DMS114 treated with DMSO at 0.1 percent for 48 hours (cell line): ENCODE measurements around the gene TMEM17.
A peak's percentile ranks its signal among the peaks of the same experiment; 100 is the strongest.

Source experiments
- DNase-seq: peaks from one replicate; lab custom pipeline; 2025; ENCODE audit not compliant: unreplicated experiment; lab: John Stamatoyannopoulos, UW

The TMEM17 gene

GRCh38 chr2:62512384-62512783, 6.4 kb upstream of the TMEM17 start:
- no peak for DNase-seq

GRCh38 chr2:62511636-62512035, 5.6 kb upstream of the TMEM17 start:
- DNase-seq = no peak

GRCh38 chr2:62506421-62506750, 391 bp upstream of the TMEM17 start:
- DNase-seq = no peak

GRCh38 chr2:62505109-62505749, 766 bp downstream of the TMEM17 start:
- peak; percentile 23 for DNase-seq

GRCh38 chr2:62504657-62505056, 1.3 kb downstream of the TMEM17 start:
- no peak for DNase-seq

- no peak for DNase-seq
Measured at GRCh38 chr2:62501794-62502500, 4.0 kb downstream of the TMEM17 start.

- DNase-seq = no peak
Measured at GRCh38 chr2:62501069-62501468, 4.9 kb downstream of the TMEM17 start.

GRCh38 chr2:62499430-62500060, 6.5 kb downstream of the TMEM17 start:
- no peak for DNase-seq

- no peak for DNase-seq
Measured at GRCh38 chr2:62498739-62499138, 7.3 kb downstream of the TMEM17 start.

- DNase-seq = no peak
Measured at GRCh38 chr2:62495761-62496160, 10.2 kb downstream of the TMEM17 start.

GRCh38 chr2:62492048-62492447, 13.9 kb downstream of the TMEM17 start:
- no peak for DNase-seq

GRCh38 chr2:62489702-62490101, 16.3 kb downstream of the TMEM17 start:
- no peak for DNase-seq

GRCh38 chr2:62489162-62489561, 16.8 kb downstream of the TMEM17 start:
- no peak for DNase-seq

GRCh38 chr2:62486439-62486765, 19.6 kb downstream of the TMEM17 start:
- DNase-seq = no peak

GRCh38 chr2:62485761-62486438, 20.1 kb downstream of the TMEM17 start:
- DNase-seq = no peak

- no peak for DNase-seq
Measured at GRCh38 chr2:62482558-62483352, 23.2 kb downstream of the TMEM17 start.

GRCh38 chr2:62479917-62480316, 26.1 kb downstream of the TMEM17 start:
- no peak for DNase-seq

- no peak for DNase-seq
Measured at GRCh38 chr2:62478093-62478580, 27.9 kb downstream of the TMEM17 start.

GRCh38 chr2:62477573-62477972, 28.4 kb downstream of the TMEM17 start:
- no peak for DNase-seq

- DNase-seq = no peak
Measured at GRCh38 chr2:62475172-62476011, 30.6 kb downstream of the TMEM17 start.
